Stomach (tissue), 9 donors: ENCODE results near the gene ZNF324. TPM values are rescaled to one million over a fixed set of nuclear protein-coding genes. Genes with fewer than 3 reads are reported as not detected.
"Not testable (repeated sequence)": the region's sequence is repeated elsewhere in the genome, so short reads cannot be mapped to it uniquely, and the experiment has no call there.

Experiments used
- DNase-seq, 2 donors: peaks; one replicate each; pipeline versions ENCODE4 v3.0.0 to v3.0.0-alpha.2; 2013 to 2019
- H3K27ac ChIP-seq, 5 donors: fragments of 200-600 bp in 4 of 5; sonication (generic) in 4 of 5; one replicate each; pipeline ENCODE4 v1.5.1; 2013 to 2019; ENCODE audit warnings: mild to moderate bottlenecking in 1 of 5, moderate library complexity in 1 of 5
- H3K27me3 ChIP-seq, 3 donors: fragments of 200-600 bp; sonication (generic); one replicate each; pipeline ENCODE4 v1.5.1; 2017 to 2019; ENCODE audit warnings: mixed run types in 1 of 3
- H3K36me3 ChIP-seq, 4 donors: fragments of 200-600 bp; sonication (generic); 1 replicate in 3 of 4; 2 replicates in 1 of 4; pipeline ENCODE4 v1.5.1; 2016 to 2019
- H3K4me1 ChIP-seq, 4 donors: fragments of 200-600 bp; sonication (generic); one replicate each; pipeline ENCODE4 v1.5.1; 2016 to 2019
- H3K4me3 ChIP-seq, 4 donors: fragments of 200-600 bp; sonication (generic) in 3 of 4; one replicate each; pipeline ENCODE4 v1.5.1; 2016 to 2019; ENCODE audit warnings: mild to moderate bottlenecking in 1 of 4
- H3K9me3 ChIP-seq, 4 donors: fragments of 200-600 bp; sonication (generic); one replicate each; pipeline ENCODE4 v1.5.1; 2016 to 2019
- EP300 ChIP-seq: sonication (generic); formaldehyde crosslinking; IDR thresholded peaks from one replicate; pipeline ENCODE4 v1.6.1; 2017; ENCODE audit warnings: antibody characterized with exemption
- POLR2A ChIP-seq, 4 donors: fragments of 450-650 bp; IDR thresholded peaks; one replicate each; pipeline ENCODE4 v1.6.1; 2016; ENCODE audit warnings: antibody characterized with exemption in 4 of 4, control low read depth in 2 of 4, mild to moderate bottlenecking in 1 of 4, moderate library complexity in 1 of 4
- POLR2AphosphoS5 ChIP-seq, 3 donors: sonication (generic); formaldehyde crosslinking; IDR thresholded peaks; one replicate each; pipeline ENCODE4 v1.6.1; 2016; ENCODE audit warnings: antibody characterized with exemption in 3 of 3
- WGBS, 5 donors: extraction: QIAGEN DNeasy Blood & Tissue Kit in 3 of 5; methylation state at CpG; one replicate each; pipeline versions ENCODE4 v1.1.5 to v1.1.7; 2013 to 2018; 5-methylcytosine and 5-hydroxymethylcytosine counted together
- intact Hi-C: fragments of 100-400 bp; cut with DNase I; formaldehyde crosslinking; loops from one replicate; pipeline ENCODE4 v1.15.1; 2023; ENCODE audit warnings: low total_unique reads
- polyA plus RNA-seq, 3 donors: library from polyadenylated mRNA; stranded (reverse); fragments of 200-250 nt; gene quantifications; one replicate each; pipeline ENCODE4 v1.2.3, GENCODE V29; 2013
- total RNA-seq, 5 donors: library from RNA; depleted of rRNA; stranded (reverse); fragments of >200 nt; gene quantifications; one replicate each; pipeline versions ENCODE4 v1.1.0 to v1.2.3, GENCODE V29; 2014 to 2016
- TF ChIP-seq, protein P1 (sequence below), 7 experiments: fragments of 450-650 bp in 4 of 7; fragments of 200-600 bp in 3 of 7; sonication (generic) in 3 of 7; IDR thresholded peaks; one replicate each; pipeline ENCODE4 v1.5.1; 2016 to 2019; ENCODE audit warnings: antibody characterized with exemption in 7 of 7, control low read depth in 2 of 7, mild to moderate bottlenecking in 1 of 7
- donor health status: healthy with polysubstance abuse.
- donor health status: Bipolar disorder and iron deficiency.
- donor health status: healthy.

ZNF324 gene
- total and polyA plus RNA-seq, 8 donors: 1.7 to 11.9 (median 5.8) TPM

DNA sequence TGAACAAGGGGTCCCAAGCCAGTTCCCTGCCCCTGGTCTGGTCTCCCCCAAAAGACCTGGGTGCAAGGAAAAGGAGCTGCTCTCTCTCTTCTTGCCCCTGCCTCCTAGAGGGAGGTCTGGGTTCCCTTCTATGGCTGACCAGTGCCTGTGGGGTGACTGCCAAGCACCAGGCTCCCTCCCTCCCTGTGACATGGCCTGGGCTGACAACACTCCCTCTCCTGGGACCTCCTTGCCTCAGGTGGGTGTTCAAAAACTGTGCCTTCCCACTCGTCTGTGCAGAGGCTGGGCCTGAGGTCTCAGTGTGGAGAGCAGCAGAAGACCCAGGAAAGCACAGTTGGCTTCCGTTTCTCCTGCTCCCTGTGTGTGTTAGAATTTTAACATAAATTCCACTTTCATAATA lies 14.0 kb downstream of the ZNF324 start:
- Histone ChIP-seq H3K27ac (no peak overlapping the region), H3K4me3 (no peak overlapping the region), H3K9me3 (no peaks in the 10 kb centered on the region), H3K4me1 (peaks cover 10 to 18% (median 15%) of the 10 kb centered on the region in 4 donors), H3K27me3 (no peaks in the 10 kb centered on the region), H3K36me3 (peaks cover 7 to 47% (median 40%) of the 10 kb centered on the region in 4 donors)
- intact Hi-C loops: no loop called here
- DNase-seq: no peak
- WGBS, 5 donors: 66 to 88% (median 80%) methylated on average over 2 of the region's 2 CpGs
- TF ChIP-seq POLR2A (IDR thresholded peaks at IDR 0.05) (no peak), POLR2AphosphoS5 (IDR thresholded peaks at IDR 0.05) (no peak), EP300 (no peak)
- TF ChIP-seq, protein P1, sequence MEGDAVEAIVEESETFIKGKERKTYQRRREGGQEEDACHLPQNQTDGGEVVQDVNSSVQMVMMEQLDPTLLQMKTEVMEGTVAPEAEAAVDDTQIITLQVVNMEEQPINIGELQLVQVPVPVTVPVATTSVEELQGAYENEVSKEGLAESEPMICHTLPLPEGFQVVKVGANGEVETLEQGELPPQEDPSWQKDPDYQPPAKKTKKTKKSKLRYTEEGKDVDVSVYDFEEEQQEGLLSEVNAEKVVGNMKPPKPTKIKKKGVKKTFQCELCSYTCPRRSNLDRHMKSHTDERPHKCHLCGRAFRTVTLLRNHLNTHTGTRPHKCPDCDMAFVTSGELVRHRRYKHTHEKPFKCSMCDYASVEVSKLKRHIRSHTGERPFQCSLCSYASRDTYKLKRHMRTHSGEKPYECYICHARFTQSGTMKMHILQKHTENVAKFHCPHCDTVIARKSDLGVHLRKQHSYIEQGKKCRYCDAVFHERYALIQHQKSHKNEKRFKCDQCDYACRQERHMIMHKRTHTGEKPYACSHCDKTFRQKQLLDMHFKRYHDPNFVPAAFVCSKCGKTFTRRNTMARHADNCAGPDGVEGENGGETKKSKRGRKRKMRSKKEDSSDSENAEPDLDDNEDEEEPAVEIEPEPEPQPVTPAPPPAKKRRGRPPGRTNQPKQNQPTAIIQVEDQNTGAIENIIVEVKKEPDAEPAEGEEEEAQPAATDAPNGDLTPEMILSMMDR (IDR thresholded peaks at IDR 0.05): no peak

DNA sequence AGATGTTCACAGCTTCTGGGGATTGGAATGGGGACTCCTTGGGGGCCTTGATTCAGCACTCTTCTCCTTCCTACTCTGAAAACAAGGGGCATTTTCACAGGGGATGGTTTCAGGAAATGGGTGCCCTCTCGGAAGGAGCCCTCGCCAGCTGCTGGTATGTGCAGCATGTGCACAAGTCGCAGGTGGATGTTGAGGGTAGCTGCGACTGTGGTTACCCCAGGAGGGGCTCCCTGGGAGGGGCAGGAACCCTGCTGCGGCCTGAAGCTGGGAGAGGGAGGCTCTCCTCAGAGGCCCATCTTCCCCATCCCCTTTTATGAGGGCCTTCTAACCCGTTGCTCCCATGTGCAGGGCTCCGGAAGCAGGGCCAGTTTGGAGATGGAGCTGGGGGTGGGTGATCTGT lies 15.5 kb downstream of the ZNF324 start:
- intact Hi-C loops: no loop called here
- Histone ChIP-seq H3K27me3 (no peaks in the 10 kb centered on the region), H3K9me3 (no peaks in the 10 kb centered on the region), H3K4me3 (no peak overlapping the region), H3K36me3 (peaks cover 7 to 47% (median 40%) of the 10 kb centered on the region in 4 donors), H3K27ac (no peak overlapping the region), H3K4me1 (peaks cover under 1 to 7% (median 4%) of the 10 kb centered on the region in 4 donors)
- DNase-seq: no peak
- TF ChIP-seq POLR2AphosphoS5 (IDR thresholded peaks at IDR 0.05) (no peak), POLR2A (IDR thresholded peaks at IDR 0.05) (no peak), EP300 (no peak)
- TF ChIP-seq, protein P1 (IDR thresholded peaks at IDR 0.05): no peak
- 86 to 89% (median 87%) methylated on average over 7 of the region's 7 CpGs for WGBS, 5 donors

DNA sequence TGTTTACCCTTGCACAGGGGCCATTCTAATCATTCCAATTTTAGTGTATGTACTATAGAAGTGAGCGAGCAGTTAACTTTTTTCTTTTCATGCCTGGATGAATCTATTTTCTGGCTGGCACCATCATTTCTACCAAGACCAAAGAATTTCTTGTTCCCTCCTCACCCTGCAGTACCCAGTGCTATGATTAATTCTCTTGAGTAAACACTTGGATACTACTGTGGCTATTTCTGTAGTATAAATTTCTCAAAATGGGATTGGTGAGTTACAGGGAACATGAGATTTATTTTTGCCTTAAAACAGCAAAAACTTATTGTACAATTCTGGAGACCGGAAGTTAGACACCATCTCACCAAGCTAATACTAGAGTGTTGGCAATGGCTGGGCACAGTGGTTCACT lies 16.9 kb downstream of the ZNF324 start:
- no peak for DNase-seq
- H3K9me3 ChIP-seq: no peaks in the 10 kb centered on the region
- no peak overlapping the region for H3K27ac ChIP-seq
- no peaks in the 10 kb centered on the region for H3K27me3 ChIP-seq
- no peak overlapping the region for H3K4me3 ChIP-seq
- 62 to 88% (median 74%) methylated on average over 2 of the region's 2 CpGs for WGBS, 5 donors
- H3K4me1 ChIP-seq: peaks cover 0 to 5% (median 0%) of the 10 kb centered on the region in 4 donors
- TF ChIP-seq, protein P1 (IDR thresholded peaks at IDR 0.05): no peak
- TF ChIP-seq EP300: no peak
- intact Hi-C loops: no loop called here
- peaks cover 7 to 36% (median 31%) of the 10 kb centered on the region in 4 donors for H3K36me3 ChIP-seq

DNA sequence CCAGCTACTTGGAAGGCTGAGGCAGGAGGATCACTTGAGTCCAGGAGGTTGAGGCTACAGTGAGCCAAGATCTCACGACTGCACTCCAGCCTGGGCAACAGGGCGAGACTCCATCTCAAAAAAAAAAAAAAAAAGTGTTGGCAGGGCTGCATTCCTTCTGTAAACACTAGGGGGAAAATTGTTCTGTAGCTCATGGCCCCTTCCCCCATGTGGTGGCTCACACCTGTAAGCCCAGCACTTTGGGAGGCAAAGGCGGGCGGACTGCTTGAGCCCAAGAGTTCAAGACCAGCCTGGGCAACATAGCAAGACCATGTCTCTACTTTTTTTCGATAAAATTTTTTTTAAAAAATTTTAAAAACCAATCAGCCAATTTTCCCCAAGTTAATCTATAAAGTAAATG lies 17.5 kb downstream of the ZNF324 start:
- peaks cover 7 to 30% (median 25%) of the 10 kb centered on the region in 4 donors for H3K36me3 ChIP-seq
- intact Hi-C loops, H3K4me3 ChIP-seq, DNase-seq, H3K4me1 ChIP-seq, H3K27ac ChIP-seq, H3K27me3 ChIP-seq, H3K9me3 ChIP-seq: not testable (repeated sequence)
- WGBS, 5 donors: 86 to 94% (median 91%) methylated on average over 5 of the region's 5 CpGs

DNA sequence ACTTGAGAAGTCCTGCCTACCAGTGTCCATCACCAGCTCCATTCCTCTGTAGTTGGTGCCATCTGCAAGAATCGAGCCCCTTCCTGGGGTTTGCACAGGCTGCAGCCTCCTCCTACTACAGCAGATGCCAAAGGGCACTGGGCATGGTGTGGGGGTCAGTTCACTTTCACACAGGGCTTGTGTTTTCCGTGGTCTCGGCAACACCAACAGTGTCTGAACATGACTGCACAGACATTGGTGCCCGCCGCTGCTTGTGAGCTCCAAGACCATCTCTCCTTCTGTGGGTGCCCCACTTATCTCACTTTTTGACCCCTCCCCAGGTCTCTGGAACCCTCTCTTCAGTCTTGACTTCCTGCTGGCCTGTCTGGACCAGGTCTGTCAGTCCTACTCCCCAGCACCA lies 24.5 kb downstream of the ZNF324 start:
- Histone ChIP-seq H3K36me3 (no peaks in the 10 kb centered on the region), H3K27ac (no peak overlapping the region), H3K4me1 (no peaks in the 10 kb centered on the region), H3K4me3 (no peak overlapping the region), H3K27me3 (no peaks in the 10 kb centered on the region), H3K9me3 (no peaks in the 10 kb centered on the region)
- TF ChIP-seq, protein P1 (IDR thresholded peaks at IDR 0.05): no peak
- no peak for TF ChIP-seq POLR2A (IDR thresholded peaks at IDR 0.05)
- TF ChIP-seq POLR2AphosphoS5 (IDR thresholded peaks at IDR 0.05): no peak
- TF ChIP-seq EP300: no peak
- 72 to 91% (median 88%) methylated on average over 5 of the region's 5 CpGs for WGBS, 5 donors
- DNase-seq: no peak
- intact Hi-C loops: no loop called here
